ENCODE results near the gene DCAF8L1. TPM values are rescaled to one million over a fixed set of nuclear protein-coding genes. Genes with fewer than 3 reads are reported as not detected.

The DCAF8L1 gene
- total and polyA plus RNA-seq, 2 of the 8 experiments (the other 6 are each of a cell fraction or from before 2014, with no cell fraction given) = not detected

DNA sequence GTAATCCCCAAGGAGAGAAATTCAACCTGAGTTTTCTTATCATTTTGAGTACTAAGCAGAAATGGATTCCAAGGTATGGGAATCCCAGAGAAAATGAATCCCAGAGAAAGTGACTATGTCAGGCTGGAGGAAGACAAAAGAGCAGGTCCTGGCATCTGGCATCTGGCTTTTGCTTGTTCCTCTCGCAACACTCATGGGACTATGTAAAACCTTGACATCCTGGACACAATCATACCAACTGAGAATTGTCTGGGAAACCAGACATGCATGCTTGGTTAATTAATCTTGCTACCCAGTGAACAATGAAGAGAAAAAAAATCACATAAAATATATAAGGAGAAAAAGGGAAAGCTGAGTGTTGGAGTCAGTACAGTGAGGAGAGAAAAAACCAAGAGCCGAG lies 12.9 kb downstream of the DCAF8L1 start:
- H3K23me2 ChIP-seq (ENCODE audit: low read depth, low read length) = no peaks in the 10 kb centered on the region
- no peaks in the 10 kb centered on the region for H3K36me3 ChIP-seq (ENCODE audit: control insufficient read depth in 2 of 4, insufficient read depth in 4 of 4, low read length in 3 of 4)
- no peak overlapping the region for H2AFZ ChIP-seq (ENCODE audit: low read length)
- no peak overlapping the region for H3K18ac ChIP-seq (ENCODE audit: extremely low read depth, low read length)
- H4K91ac ChIP-seq (replicated peaks; ENCODE audit: insufficient read length, low read length) = no peak overlapping the region
- no peaks in the 10 kb centered on the region for H4K20me1 ChIP-seq (replicated peaks in 1 of 2; ENCODE audit: control insufficient read depth in 1 of 2, insufficient read depth in 2 of 2, low read length in 2 of 2)
- no peaks in the 10 kb centered on the region for H3K27me3 ChIP-seq (replicated peaks in 1 of 4; ENCODE audit: control insufficient read depth in 3 of 4, extremely low read depth in 1 of 4, insufficient read depth in 3 of 4, low read length in 3 of 4)
- H3K79me1 ChIP-seq (ENCODE audit: low read depth, low read length) = no peaks in the 10 kb centered on the region
- TF ChIP-seq RFX5 (IDR thresholded peaks at IDR 0.05; ENCODE audit: borderline replicate concordance, low read depth, low read length) (no peak), BCL11A (IDR thresholded peaks at IDR 0.05; ENCODE audit: low read depth in 2 of 2, low read length in 2 of 2) (no peak), FOSL1 (IDR thresholded peaks at IDR 0.05; ENCODE audit: insufficient read depth, low read depth, low read length) (no peak), JUN (IDR thresholded peaks at IDR 0.05; ENCODE audit: low read depth, low read length) (no peak), POU5F1 (IDR thresholded peaks at IDR 0.05; ENCODE audit: low read depth, low read length) (no peak), SP4 (IDR thresholded peaks at IDR 0.05; ENCODE audit: low read length) (no peak), CHD2 (IDR thresholded peaks at IDR 0.05; ENCODE audit: low read length) (no peak), SRF (IDR thresholded peaks at IDR 0.05; ENCODE audit: low read depth, low read length) (no peak), RXRA (IDR thresholded peaks at IDR 0.05; ENCODE audit: insufficient read depth, low read depth, low read length) (no peak), EZH2 (IDR thresholded peaks at IDR 0.05; ENCODE audit: low read depth, low read length, severe bottlenecking) (no peak)
- TF ChIP-seq, protein P1, sequence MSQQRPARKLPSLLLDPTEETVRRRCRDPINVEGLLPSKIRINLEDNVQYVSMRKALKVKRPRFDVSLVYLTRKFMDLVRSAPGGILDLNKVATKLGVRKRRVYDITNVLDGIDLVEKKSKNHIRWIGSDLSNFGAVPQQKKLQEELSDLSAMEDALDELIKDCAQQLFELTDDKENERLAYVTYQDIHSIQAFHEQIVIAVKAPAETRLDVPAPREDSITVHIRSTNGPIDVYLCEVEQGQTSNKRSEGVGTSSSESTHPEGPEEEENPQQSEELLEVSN (IDR thresholded peaks at IDR 0.05) = no peak
- TF ChIP-seq, protein P2, sequence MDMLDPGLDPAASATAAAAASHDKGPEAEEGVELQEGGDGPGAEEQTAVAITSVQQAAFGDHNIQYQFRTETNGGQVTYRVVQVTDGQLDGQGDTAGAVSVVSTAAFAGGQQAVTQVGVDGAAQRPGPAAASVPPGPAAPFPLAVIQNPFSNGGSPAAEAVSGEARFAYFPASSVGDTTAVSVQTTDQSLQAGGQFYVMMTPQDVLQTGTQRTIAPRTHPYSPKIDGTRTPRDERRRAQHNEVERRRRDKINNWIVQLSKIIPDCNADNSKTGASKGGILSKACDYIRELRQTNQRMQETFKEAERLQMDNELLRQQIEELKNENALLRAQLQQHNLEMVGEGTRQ (IDR thresholded peaks at IDR 0.05; ENCODE audit: low read length) = no peak
- TF ChIP-seq, protein P3, sequence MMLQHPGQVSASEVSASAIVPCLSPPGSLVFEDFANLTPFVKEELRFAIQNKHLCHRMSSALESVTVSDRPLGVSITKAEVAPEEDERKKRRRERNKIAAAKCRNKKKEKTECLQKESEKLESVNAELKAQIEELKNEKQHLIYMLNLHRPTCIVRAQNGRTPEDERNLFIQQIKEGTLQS (IDR thresholded peaks at IDR 0.05; ENCODE audit: insufficient read depth, low read depth, low read length) = no peak
- H2AK5ac ChIP-seq (ENCODE audit: low read depth, low read length) = no peak overlapping the region
- H2BK12ac ChIP-seq (ENCODE audit: low read depth, low read length) = no peak overlapping the region
- 67% methylated on average over 1 of the region's 2 CpGs; no CpG with 5 or more reads in 1 of the 2 experiments for WGBS, 2 experiments (ENCODE audit: extremely low coverage in 1 of 2, insufficient coverage in 1 of 2, insufficient read length in 1 of 2, insufficient replicate concordance in 2 of 2, low coverage in 1 of 2, low lambda C conversion rate in 2 of 2, missing lambda C conversion rate in 1 of 2)
- no peak overlapping the region for H2BK120ac ChIP-seq (replicated peaks; ENCODE audit: low read depth, low read length)
- H4K5ac ChIP-seq (ENCODE audit: insufficient read length, low read depth, low read length) = no peak overlapping the region
- no peak overlapping the region for H3K23ac ChIP-seq (ENCODE audit: insufficient read length)
- no peak overlapping the region for H4K8ac ChIP-seq (ENCODE audit: extremely low read depth, insufficient read depth, low read length)
- H3K56ac ChIP-seq (replicated peaks; ENCODE audit: insufficient read length, low read depth, low read length) = no peak overlapping the region
- CTCF ChIA-PET (ENCODE audit: partially characterized antibody) = no interaction called here
- H2BK20ac ChIP-seq (ENCODE audit: low read length) = no peak overlapping the region
- no peak overlapping the region for H3K9ac ChIP-seq (replicated peaks in 1 of 4; ENCODE audit: extremely low read depth in 1 of 4, low read depth in 3 of 4, low read length in 3 of 4)
- POLR2A ChIA-PET (ENCODE audit: partially characterized antibody) = no interaction called here
- H3K14ac ChIP-seq (ENCODE audit: insufficient read length) = no peak overlapping the region
- no peaks in the 10 kb centered on the region for H3K4me1 ChIP-seq (replicated peaks in 1 of 4; ENCODE audit: control insufficient read depth in 3 of 4, insufficient read depth in 4 of 4, low read length in 3 of 4)
- no peak overlapping the region for H2BK15ac ChIP-seq (ENCODE audit: low read length)
- no peak overlapping the region for H3K4me2 ChIP-seq (ENCODE audit: insufficient read depth in 1 of 2, low read depth in 2 of 2, low read length in 2 of 2)
- H3K9me3 ChIP-seq (ENCODE audit: insufficient read depth in 2 of 2, low read depth in 1 of 2, low read length in 1 of 2) = no peaks in the 10 kb centered on the region; a peak in 1 of 4 replicates
- no peaks in the 10 kb centered on the region for H3K79me2 ChIP-seq (ENCODE audit: control insufficient read depth in 1 of 2, insufficient read depth in 2 of 2, low read length in 2 of 2)
- H3K4me3 ChIP-seq (ENCODE audit: extremely low read depth in 1 of 4, insufficient read depth in 2 of 4, low read depth in 3 of 4, low read length in 4 of 4) = no peak overlapping the region
- no peak for FAIRE-seq
- DNase-seq (ENCODE audit: low read depth in 1 of 2, low spot score in 2 of 2) = no peak
- no peak overlapping the region for H2BK5ac ChIP-seq (ENCODE audit: low read depth, low read length)
- H3K4ac ChIP-seq (replicated peaks; ENCODE audit: insufficient read length, low read depth, low read length) = no peak overlapping the region
- H3K27ac ChIP-seq (ENCODE audit: low read depth, low read length) = no peak overlapping the region

Measured in H1 (cell line).